HG03469 (cell line): Measurements from ENCODE around the gene TMEM87B.
A peak's percentile ranks its signal among the peaks of the same experiment; 100 is the strongest.

Experiments
- ATAC-seq: cut with Tn5 transposase; IDR thresholded peaks from one replicate; pipeline ENCODE4 v1.9.1; 2021; ENCODE audit warnings: mild to moderate bottlenecking, moderate library complexity, moderate number of reproducible peaks; ENCODE audit not compliant: unreplicated experiment

TMEM87B gene, protein sequence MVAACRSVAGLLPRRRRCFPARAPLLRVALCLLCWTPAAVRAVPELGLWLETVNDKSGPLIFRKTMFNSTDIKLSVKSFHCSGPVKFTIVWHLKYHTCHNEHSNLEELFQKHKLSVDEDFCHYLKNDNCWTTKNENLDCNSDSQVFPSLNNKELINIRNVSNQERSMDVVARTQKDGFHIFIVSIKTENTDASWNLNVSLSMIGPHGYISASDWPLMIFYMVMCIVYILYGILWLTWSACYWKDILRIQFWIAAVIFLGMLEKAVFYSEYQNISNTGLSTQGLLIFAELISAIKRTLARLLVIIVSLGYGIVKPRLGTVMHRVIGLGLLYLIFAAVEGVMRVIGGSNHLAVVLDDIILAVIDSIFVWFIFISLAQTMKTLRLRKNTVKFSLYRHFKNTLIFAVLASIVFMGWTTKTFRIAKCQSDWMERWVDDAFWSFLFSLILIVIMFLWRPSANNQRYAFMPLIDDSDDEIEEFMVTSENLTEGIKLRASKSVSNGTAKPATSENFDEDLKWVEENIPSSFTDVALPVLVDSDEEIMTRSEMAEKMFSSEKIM

GRCh38 chr2:112054847-112055729 lies at the start of gene TMEM87B:
Gene TMEM87B, plus strand, starts transcription at chr2:112055269. Its CDS starts 323 bp downstream, at chr2:112055592.
- peak; percentile 44 for ATAC-seq

- ATAC-seq: no peak
These were observed 49.5 kb upstream of the TMEM87B start for GRCh38 chr2:112005406-112006075.

DNA sequence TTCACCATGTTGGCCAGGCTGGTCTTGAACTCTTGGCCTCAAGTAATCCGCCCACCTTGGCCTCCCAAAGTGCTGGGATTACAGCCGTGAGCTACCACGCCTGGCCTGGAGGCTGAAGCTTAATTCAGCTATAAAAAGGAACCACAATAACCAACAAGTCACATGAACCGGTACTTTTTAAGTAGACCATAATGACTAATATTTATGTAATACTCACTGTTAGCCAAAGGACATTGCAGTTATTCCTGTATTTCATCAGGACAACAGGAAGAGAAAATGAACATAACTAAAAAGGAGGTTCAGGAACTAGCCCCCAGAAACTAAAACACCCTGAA lies 49.0 kb upstream of the TMEM87B start:
- no peak for ATAC-seq

- ATAC-seq: no peak
These were observed 47.6 kb upstream of the TMEM87B start for GRCh38 chr2:112007493-112007892.

DNA sequence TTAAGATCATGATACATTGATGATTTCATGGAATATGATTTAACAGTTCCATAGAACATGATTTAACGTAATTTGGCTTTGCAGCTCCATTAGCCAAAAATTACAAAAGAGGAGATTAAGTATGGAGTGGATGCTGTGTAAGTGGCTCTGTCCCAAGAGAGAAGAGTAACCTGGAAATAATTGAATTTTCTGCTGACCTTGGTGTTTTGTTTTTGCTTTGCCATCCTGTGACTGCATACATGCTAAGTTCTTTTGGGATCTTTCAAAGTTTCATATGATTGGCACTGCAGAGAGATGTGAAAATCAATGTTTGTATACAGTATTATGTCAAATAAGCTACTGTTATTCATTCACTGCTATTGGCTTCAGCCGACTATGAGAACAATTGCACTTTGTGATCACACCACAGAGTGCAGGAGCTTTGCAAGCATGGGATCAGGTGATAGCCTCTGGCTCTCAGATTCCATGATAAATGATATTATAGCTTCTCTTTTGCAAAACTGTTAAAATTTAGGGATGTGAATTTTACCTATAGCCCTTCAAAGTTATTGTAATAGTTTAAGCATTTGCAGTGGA lies 46.1 kb upstream of the TMEM87B start:
- no peak for ATAC-seq

GRCh38 chr2:112010751-112011150 lies 44.3 kb upstream of the TMEM87B start:
- no peak for ATAC-seq

- ATAC-seq: no peak
These were observed 42.5 kb upstream of the TMEM87B start for GRCh38 chr2:112012556-112012955.

DNA sequence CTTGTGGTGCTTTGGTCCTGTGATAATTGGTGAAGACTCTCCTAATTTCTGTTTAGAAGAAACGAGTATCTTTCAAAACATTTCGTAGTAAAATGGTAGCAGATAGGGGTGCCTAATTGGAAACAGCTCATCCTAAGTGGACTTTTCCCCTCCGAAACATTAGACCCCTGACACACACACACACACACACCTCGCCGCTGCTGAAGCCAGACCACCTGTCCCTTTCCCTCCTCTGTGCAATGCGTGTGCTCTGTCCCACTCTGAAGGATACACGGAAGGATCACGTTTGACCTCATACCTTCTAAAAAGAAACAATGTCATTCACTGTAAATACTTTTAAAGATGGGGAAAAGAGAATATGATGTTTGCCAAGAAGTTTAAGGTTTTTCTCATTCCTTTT lies 36.2 kb upstream of the TMEM87B start:
- ATAC-seq: no peak

DNA sequence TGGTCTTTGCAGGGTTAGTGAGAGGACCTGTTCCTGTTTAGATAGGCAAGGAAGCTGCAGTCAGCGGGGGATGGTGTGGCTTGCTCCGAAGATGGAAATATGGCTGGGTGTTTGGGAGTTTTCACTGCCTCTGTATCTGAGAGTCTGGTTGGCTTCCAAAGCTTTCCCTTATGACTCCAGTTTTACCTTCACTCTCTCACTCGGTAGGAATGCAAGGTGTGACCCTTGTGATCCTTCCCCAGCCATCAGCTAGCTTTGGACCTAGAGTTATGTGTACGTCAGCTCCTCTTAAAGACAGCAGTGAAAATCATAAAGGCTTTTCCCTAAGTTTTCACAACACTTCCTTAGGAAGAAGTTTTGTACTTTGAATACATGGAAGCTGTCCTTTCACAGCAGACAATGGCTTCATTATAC lies 35.5 kb upstream of the TMEM87B start:
- no peak for ATAC-seq

DNA sequence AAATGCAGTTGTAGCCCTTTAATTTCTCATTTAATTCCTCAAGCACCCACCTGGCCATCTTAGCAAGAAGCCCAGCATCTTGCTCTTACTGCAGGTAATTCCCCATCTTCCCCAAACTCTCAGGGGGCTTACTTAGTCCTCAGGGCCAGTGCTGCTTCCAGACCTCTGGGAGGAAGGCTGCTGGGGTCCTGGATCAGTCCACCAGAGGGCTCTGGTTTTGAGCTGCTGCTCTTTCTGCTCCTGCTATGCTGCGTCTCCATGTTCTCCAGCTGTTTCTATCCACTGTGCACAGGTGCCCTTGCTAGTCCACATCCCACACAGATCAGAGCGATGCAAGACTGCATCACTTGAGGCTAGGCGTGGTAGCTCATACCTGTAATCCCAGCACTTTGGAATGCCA lies 34.5 kb upstream of the TMEM87B start:
- no peak for ATAC-seq

GRCh38 chr2:112021290-112021689 lies 33.8 kb upstream of the TMEM87B start:
- ATAC-seq: no peak

DNA sequence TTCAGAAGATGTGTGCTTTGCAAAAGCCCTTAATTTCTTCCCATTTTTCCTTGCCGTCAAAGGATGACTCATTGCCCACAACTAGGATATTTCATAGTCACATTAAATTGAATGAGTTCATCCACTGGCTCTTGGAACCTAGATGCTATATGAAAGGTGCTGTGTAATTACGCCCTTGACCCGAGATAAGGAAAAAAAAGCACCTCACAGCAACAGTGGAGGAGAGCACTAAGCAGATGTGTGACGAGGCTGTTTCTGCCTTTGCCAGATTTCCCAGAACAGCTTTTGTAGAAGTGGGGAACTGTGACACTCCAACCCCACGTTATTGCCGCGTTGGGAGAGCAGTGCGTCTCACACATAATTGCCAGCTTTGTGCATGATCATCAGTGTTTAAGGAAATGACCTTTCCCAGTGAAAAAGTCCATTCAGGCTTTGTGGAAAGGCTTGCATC lies 33.3 kb upstream of the TMEM87B start:
- no peak for ATAC-seq

- ATAC-seq: no peak
These were observed 31.4 kb upstream of the TMEM87B start for GRCh38 chr2:112023707-112024106.

DNA sequence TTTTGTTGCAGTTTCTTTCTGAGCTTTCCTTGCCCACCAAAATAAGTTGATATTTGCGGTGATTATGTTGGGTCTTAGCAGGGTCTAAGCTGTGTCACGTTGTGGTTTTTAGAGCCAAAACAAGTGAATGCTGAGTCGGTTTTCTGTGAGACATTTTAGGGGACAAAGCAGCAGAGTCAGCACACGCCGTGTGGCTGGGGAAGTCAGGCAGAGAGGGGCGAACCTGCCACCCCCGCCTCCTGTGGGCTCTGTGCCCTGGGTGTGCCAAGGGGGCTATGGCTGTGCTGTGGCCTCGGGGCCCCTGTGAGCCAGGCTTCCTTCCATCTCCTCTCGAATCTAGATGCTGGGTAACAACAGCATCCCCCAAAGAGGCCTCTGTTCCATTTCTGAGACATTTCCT lies 30.8 kb upstream of the TMEM87B start:
- no peak for ATAC-seq

- ATAC-seq: no peak
These were observed 30.1 kb upstream of the TMEM87B start for GRCh38 chr2:112024896-112025491.

DNA sequence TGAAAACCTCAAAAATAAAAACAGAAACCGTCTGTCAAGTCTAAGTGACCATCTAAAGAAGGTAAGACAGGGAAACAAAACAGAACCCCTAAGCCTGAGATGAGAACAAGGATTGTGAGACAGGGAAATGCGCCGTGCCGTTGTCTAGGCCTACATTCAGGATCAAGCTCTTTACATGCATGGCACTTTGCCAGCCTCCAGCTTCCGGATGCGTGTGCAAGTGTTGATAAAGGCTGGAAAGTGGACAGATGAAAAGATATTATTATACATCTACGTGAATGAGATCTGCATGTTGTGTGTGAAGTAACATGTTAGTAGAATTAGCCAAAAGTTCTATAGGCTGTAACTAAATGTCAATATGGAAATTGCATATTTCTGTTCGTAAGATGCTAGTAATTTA lies 28.6 kb upstream of the TMEM87B start:
- no peak for ATAC-seq

GRCh38 chr2:112027767-112028166 lies 27.3 kb upstream of the TMEM87B start:
- ATAC-seq: no peak

GRCh38 chr2:112029164-112029563 lies 25.9 kb upstream of the TMEM87B start:
- no peak for ATAC-seq

DNA sequence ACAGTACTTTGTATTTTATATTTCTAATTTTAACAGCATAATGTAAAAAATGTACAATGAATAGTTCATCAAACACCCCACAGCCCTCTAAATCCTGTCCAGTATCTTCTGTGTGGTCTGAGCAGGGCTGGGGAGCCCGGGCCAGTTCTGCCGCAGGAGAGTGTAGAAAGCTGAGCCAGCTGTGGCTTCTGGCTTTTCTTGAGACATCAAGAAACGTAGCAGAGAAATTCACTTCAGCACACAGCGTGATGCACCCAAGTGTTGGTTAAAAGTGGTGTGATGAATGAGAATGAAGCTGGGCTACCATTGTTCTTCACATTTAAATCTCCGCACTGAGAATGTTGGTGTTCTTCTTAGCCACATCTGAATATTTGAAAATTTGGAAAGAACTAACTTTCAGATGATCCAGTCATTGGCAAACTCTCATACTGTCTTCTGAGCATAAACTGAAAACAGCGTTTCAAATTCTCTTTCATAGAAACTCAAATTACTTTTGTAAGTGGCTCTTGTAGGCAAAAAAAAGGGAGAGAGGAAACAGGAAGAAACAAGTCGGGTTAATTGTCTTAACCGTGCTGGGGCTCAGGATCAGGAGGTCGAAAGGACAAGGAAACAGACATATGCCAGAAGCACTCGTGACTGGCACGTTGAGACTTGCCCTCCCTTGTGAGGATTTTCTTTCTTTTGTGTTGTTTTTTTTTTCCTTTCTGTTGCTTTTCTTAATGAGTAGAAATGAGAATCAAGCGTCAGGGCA lies 23.4 kb upstream of the TMEM87B start:
- ATAC-seq: no peak

GRCh38 chr2:112032224-112032586 lies 22.9 kb upstream of the TMEM87B start:
- no peak for ATAC-seq
